Measurements from ENCODE around the gene ZNF346. TPM values are rescaled to one million over a fixed set of nuclear protein-coding genes. Genes with fewer than 3 reads are reported as not detected.

ZNF346 gene
- total and polyA plus RNA-seq, 4 donors, result 6.6 to 31.5 (median 9.6) TPM

DNA sequence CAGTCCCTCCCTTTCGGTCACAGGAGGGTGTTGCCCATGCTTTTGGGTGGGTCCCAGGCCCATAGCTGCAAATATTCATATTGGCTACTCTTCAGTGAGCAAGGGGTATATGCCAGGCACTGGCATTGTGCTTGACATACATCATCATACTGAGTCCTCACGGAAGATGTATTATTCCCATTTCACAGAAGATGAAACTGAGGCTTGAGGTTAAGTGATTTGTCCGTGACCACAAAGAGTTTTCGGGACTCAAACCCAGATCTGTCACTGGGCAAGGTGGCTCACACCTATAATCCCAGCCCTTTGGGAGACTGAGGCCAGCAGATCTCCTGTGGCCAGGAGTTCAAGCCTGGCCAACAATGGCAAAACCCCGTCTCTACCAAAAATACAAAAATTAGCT, 57.8 kb downstream of the ZNF346 start:
- Histone ChIP-seq H3K4me3 (no peak overlapping the region), H3K9ac (ENCODE audit: insufficient read depth in 1 of 2, low read length in 2 of 2) (no peak overlapping the region), H3K4me1 (ENCODE audit: control insufficient read depth in 5 of 5, insufficient read depth in 5 of 5, low read length in 5 of 5) (no peaks in the 10 kb centered on the region), H3K27ac (ENCODE audit: low read depth in 1 of 2, low read length in 1 of 2) (no peak overlapping the region), H3K9me3 (ENCODE audit: control insufficient read depth in 4 of 4, insufficient read depth in 3 of 4, low read length in 3 of 4) (no peaks in the 10 kb centered on the region), H3K36me3 (ENCODE audit: control insufficient read depth in 4 of 4, insufficient read depth in 4 of 4, low read length in 4 of 4) (no peaks in the 10 kb centered on the region), H3K27me3 (ENCODE audit: control insufficient read depth in 3 of 3, insufficient read depth in 3 of 3, low read length in 2 of 3) (no peaks in the 10 kb centered on the region)
- ATAC-seq (ENCODE audit: insufficient read depth, low FRiP score), result no peak
- no peak for DNase-seq
- 92 to 97% methylated on average over 5 of the region's 5 CpGs for WGBS, 2 donors
- TF ChIP-seq, protein P1, sequence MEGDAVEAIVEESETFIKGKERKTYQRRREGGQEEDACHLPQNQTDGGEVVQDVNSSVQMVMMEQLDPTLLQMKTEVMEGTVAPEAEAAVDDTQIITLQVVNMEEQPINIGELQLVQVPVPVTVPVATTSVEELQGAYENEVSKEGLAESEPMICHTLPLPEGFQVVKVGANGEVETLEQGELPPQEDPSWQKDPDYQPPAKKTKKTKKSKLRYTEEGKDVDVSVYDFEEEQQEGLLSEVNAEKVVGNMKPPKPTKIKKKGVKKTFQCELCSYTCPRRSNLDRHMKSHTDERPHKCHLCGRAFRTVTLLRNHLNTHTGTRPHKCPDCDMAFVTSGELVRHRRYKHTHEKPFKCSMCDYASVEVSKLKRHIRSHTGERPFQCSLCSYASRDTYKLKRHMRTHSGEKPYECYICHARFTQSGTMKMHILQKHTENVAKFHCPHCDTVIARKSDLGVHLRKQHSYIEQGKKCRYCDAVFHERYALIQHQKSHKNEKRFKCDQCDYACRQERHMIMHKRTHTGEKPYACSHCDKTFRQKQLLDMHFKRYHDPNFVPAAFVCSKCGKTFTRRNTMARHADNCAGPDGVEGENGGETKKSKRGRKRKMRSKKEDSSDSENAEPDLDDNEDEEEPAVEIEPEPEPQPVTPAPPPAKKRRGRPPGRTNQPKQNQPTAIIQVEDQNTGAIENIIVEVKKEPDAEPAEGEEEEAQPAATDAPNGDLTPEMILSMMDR (IDR thresholded peaks at IDR 0.05; ENCODE audit: control extremely low read depth, extremely low read depth), result no peak

DNA sequence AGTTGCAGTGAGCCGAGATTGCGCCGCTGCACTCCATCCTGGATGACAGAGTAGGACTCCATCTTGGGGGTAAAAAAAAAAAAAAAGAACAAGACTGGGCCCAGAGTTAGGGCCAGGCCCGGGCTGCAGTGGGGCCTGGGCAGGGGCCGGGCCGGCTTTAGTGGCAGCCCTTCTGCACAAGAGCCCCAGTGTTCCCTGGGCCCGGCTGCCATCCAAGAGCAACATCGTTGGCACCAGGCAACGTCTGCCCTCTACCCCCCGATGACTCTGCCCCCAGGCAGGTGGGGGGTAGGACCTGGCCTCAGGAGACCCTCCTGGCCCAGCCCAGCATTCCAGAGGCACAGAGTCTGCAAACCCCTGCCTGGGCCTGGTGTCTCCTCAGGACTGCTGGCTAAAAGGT, 59.4 kb downstream of the ZNF346 start:
- no peak for DNase-seq

DNA sequence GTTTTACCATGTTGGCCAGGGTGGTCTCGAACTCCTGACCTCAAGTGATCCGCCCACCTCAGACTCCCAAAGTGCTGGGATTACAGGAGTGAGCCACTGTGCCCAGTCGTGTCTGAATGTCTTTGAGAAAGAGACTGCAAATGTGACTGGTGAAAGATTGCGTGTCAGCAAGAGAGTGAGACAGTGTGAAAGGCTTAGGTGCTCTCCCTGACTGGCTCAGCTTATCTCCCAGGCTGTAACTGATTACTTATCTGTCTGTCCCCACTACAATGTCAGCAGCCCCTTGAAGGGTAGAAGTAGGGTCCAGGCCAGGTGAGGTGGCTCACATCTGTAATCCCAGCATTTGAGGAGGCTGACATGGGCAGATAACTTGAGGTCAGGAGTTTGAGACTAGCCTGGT, 60.9 kb downstream of the ZNF346 start:
- no peak overlapping the region for H3K27ac ChIP-seq (ENCODE audit: low read depth in 1 of 2, low read length in 1 of 2)
- no peaks in the 10 kb centered on the region for H3K27me3 ChIP-seq (ENCODE audit: control insufficient read depth in 3 of 3, insufficient read depth in 3 of 3, low read length in 2 of 3)
- peaks cover 0 to 10% (median 4%) of the 10 kb centered on the region in 5 donors for H3K4me1 ChIP-seq (ENCODE audit: control insufficient read depth in 5 of 5, insufficient read depth in 5 of 5, low read length in 5 of 5)
- DNase-seq (no peak), ATAC-seq (ENCODE audit: insufficient read depth, low FRiP score) (no peak)
- WGBS, 2 donors, result 66 to 69% methylated on average over 4 of the region's 4 CpGs
- TF ChIP-seq, protein P1 (IDR thresholded peaks at IDR 0.05; ENCODE audit: control extremely low read depth, extremely low read depth), result no peak
- no peak overlapping the region for H3K4me3 ChIP-seq
- H3K36me3 ChIP-seq (ENCODE audit: control insufficient read depth in 4 of 4, insufficient read depth in 4 of 4, low read length in 4 of 4), result no peaks in the 10 kb centered on the region
- no peak overlapping the region for H3K9ac ChIP-seq (ENCODE audit: insufficient read depth in 1 of 2, low read length in 2 of 2)
- H3K9me3 ChIP-seq (ENCODE audit: control insufficient read depth in 4 of 4, insufficient read depth in 3 of 4, low read length in 3 of 4), result no peaks in the 10 kb centered on the region

More for the DNA sequence above, 59.4 kb downstream of the ZNF346 start:
- TF ChIP-seq, protein P1 (IDR thresholded peaks at IDR 0.05; ENCODE audit: control extremely low read depth, extremely low read depth), result no peak
- H3K27ac ChIP-seq (ENCODE audit: low read depth in 1 of 2, low read length in 1 of 2), result no peak overlapping the region
- H3K9ac ChIP-seq (ENCODE audit: insufficient read depth in 1 of 2, low read length in 2 of 2), result no peak overlapping the region
- WGBS, 2 donors, result 83 to 86% methylated on average over 10 of the region's 10 CpGs
- no peak for ATAC-seq (ENCODE audit: insufficient read depth, low FRiP score)
- H3K27me3 ChIP-seq (ENCODE audit: control insufficient read depth in 3 of 3, insufficient read depth in 3 of 3, low read length in 2 of 3), result no peaks in the 10 kb centered on the region
- H3K4me1 ChIP-seq (ENCODE audit: control insufficient read depth in 5 of 5, insufficient read depth in 5 of 5, low read length in 5 of 5), result peaks cover 0 to 6% (median 1%) of the 10 kb centered on the region in 5 donors
- H3K9me3 ChIP-seq (ENCODE audit: control insufficient read depth in 4 of 4, insufficient read depth in 3 of 4, low read length in 3 of 4), result no peaks in the 10 kb centered on the region
- no peaks in the 10 kb centered on the region for H3K36me3 ChIP-seq (ENCODE audit: control insufficient read depth in 4 of 4, insufficient read depth in 4 of 4, low read length in 4 of 4)
- H3K4me3 ChIP-seq, result no peak overlapping the region

DNA sequence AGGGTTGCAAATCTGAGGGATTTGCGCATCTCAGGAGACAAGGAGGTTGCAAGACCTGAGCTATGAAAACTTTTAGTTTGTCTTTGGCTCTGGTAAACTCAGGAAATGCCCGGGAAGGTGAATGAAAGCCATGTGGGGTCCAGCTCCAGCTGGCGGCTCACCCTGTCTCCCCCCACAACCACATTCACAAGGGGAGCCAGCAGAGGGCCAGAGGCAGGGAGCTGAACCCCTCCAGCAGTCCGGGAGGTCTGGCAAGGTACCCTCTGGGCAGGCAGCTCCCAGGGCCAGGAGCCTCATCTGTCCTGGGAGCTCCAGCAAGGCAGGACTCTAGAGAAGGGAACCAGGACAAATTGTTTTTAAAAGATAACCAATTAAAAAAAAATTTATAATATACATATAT, 61.7 kb downstream of the ZNF346 start:
- whole genome bisulfite sequencing, 2 donors, result 52 to 60% methylated on average over 4 of the region's 4 CpGs
- H3K36me3 ChIP-seq (ENCODE audit: control insufficient read depth in 4 of 4, insufficient read depth in 4 of 4, low read length in 4 of 4), result no peaks in the 10 kb centered on the region
- TF ChIP-seq, protein P1 (IDR thresholded peaks at IDR 0.05; ENCODE audit: control extremely low read depth, extremely low read depth), result no peak
- no peak overlapping the region for H3K4me3 ChIP-seq
- DNase-seq, result no peak
- H3K27me3 ChIP-seq (ENCODE audit: control insufficient read depth in 3 of 3, insufficient read depth in 3 of 3, low read length in 2 of 3), result no peaks in the 10 kb centered on the region
- H3K9me3 ChIP-seq (ENCODE audit: control insufficient read depth in 4 of 4, insufficient read depth in 3 of 4, low read length in 3 of 4), result no peaks in the 10 kb centered on the region
- H3K9ac ChIP-seq (ENCODE audit: insufficient read depth in 1 of 2, low read length in 2 of 2), result no peak overlapping the region
- no peak for ATAC-seq (ENCODE audit: insufficient read depth, low FRiP score)
- no peak overlapping the region for H3K27ac ChIP-seq (ENCODE audit: low read depth in 1 of 2, low read length in 1 of 2)
- peaks cover 0 to 16% (median 6%) of the 10 kb centered on the region in 5 donors for H3K4me1 ChIP-seq (ENCODE audit: control insufficient read depth in 5 of 5, insufficient read depth in 5 of 5, low read length in 5 of 5)

Measured in lung (tissue), 12 donors.